HG02759 (cell line): ENCODE results near the gene ZBTB34.

Source experiments
- ATAC-seq: cut with Tn5 transposase; IDR thresholded peaks from one replicate; pipeline ENCODE4 v1.9.1; 2021; ENCODE audit warnings: mild to moderate bottlenecking, moderate library complexity; ENCODE audit not compliant: unreplicated experiment

ZBTB34 gene

DNA sequence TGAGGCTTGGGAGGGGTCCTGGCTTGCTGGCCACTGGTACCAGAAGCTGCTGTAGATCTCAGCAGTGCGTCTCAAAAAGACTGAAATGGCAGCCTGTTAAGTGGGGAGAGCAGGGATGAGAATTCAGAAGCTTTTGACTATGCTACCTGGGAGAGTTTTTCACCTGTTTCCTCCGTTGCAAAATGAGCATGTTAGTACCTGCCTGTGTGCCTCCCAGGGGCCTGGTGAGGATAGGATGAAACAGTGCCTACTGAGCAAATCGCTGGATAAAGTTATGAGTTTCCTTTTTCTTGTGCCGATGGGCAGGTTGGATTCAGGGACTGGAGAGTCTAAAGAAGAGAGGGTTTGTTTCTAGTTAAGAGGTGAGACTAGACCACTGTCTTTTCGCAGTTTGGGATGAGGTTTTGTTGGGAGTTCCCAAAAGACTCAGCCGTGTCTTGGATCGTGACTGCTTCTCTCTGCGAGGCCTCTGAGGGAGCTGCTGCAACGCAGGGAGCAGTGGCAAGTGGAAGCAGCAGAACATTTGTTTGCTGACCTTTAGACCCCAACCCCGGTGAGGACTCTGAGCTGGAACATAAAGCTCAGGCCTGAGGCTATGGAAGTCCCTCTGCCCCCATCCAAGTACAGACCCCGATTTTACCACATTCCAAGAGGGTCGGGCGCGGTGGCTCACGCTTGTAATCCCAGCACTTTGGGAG, 55.6 kb downstream of the ZBTB34 start:
- no peak for ATAC-seq

DNA sequence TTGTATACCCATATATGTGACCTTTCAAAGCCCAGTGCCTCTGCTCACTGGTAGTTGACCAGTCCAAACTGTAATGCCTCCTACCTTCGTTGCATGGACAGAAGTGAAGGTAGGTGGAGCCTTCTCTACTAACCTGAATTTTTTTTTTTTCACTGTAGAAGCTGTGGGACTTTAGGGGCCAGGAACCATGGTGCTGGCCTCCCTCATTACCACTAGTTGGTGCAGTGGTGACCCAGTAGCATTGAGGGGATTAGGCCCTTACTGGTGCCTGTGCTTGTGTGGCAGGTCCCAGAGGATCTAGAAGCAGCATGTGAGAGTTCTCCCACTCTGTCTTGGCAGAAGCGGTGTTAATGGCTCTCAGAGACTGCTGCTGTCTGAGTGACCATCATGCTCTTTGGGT, 56.5 kb downstream of the ZBTB34 start:
- ATAC-seq, result no peak

DNA sequence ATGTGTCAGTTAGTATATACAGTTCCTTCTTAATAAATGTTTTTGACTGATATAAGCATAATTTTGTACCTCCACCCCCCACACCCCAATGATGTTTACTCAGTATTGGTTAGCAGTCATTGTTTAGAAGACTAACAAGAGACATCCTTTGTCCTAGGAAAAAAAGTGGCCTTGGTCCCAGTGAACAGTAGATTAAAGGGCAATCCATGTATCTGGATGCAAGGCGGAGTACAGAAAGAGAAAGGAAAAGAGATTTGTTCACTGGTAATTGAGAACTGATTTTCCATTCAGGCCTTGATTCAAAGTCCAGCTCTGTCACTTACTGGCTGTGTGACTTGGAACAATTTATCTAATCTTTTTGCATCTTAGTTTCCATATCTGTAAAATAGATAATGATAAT, 58.8 kb downstream of the ZBTB34 start:
- ATAC-seq, result no peak

DNA sequence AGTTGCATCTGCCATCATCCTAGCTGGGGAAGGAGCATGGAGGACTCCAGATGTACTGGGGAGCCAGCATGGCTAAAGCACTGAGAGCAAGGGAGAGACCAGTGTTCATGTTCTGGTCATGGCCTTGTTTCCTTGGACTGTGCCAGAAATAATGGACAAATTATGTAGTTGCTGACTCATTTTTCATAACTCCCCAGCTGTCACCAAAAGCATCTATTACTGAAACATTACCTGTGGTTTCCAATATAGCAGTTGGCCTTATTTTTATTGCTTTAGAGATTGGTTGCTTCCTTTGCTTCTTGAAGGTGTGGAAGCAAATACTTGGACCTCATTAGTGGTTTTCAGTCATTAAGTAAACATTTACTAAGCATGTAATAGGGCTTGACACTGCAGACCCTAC, 65.4 kb downstream of the ZBTB34 start:
- ATAC-seq, result no peak

DNA sequence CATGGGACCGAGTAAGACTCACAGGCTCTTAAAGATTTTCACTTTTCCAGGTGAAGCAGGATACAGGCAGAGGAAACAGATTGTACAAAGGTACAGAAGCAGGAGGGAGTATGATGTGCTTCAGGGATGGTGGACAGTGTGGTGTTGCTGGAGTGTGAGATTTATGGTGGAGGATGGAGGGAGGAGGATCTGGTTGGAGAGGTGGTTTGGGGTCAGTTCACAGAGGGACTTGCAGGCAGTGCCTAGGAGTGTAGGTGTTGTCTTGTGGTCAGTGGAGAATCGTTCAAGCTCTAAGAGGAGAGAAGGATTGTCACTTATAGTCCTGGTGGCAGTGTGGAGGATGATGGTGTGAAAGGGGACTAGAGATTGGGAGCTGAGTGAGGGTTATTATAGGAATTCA, 65.9 kb downstream of the ZBTB34 start:
- no peak for ATAC-seq

DNA sequence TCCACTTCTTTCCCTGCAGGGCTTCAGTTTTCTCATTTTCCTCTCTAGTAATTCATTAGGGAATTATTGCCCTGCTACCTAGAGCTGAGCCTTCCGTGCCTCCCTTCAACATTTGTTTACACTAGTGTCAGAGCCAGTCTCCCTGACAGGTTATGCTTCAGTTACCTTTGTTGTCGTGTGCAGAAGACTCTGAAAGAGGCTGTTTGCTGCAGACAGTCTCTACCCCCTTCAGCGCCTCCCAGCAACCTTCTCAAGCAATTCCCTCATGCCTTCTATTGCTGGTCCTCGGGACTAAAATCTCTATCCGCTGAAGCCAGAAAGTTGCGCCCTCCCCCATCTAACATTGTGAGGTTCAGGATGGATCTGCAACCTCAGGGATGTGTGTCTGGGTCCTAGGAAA, 67.0 kb downstream of the ZBTB34 start:
- ATAC-seq, result no peak

DNA sequence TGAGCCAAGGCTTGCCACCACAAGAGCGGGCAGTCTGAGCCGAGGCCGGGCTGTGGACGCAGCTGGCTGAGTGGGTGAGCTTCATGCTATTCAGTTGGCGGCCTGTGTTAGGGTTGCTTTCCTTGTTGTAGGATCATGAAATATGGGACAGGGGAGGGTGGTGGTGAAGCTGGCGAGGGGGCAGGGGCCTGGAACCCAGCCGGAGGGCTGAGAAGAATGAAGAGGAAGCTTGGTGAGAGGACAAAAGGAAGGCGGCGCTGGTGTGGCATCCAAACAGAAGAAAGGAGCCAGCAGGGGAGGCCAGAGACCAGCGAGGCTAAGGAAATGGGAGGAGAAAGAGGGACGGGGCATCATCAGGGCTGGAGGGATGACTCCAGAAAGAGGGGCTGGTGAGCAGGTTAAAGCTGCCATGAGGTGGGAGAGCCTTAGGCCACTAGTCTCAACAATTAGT, 72.5 kb downstream of the ZBTB34 start:
- no peak for ATAC-seq

DNA sequence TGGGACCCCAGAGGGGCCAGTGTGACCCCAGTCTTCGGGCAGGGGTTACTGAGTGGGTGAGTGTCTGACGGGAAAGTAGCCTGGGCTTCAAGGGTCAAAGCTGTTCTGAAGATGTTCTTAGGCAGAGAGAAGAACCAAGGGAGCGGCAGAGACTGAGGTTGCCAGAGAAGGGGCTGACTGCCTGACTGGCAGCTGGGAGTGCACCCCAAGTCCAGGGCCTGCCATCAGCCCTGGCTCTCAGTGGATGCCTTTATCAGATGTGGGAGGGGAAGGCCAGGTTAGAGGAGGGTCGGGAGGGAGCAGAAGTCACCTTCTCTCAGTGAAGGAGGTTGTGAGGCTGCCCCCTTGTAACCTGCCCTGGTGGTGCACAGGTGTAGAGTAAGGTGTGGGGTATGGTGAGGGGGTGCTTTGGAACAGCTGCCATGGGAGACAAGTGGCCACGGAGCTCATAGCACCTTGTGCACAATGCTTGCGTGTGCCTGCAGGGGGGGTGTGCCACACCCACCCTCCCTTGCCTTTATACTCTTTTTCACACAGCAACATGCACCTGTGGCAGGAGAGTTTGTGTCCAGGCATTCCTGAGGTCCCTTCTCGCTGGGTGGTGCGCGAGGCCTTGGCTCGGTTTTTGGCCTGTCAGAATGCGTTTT, 73.0 kb downstream of the ZBTB34 start:
- no peak for ATAC-seq

DNA sequence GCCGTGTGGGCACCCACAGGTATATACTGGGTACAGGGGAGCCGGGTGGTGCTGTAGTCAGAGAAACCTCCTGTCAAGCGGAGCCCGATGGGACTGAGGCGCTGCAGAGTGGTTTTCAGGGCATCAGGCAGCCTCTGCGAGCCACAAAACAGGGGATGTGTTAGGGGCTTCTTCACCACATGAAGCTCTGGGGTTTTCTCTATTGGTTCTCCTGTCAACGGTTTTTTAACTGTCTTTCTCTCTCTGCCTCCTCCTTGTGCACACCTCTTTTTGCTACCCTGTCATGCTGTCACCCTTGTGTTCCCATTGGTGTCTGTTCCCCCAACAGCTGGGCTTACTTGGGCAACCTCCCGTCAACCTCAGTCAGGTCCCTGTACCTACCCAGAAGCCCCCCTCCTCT, 74.0 kb downstream of the ZBTB34 start:
- ATAC-seq, result no peak
